Measurements from ENCODE around the gene SYCP3. TPM values are rescaled to one million over a fixed set of nuclear protein-coding genes. Genes with fewer than 3 reads are reported as not detected.

The SYCP3 gene
- total RNA-seq, 1 donor from 2014 or later, result not detected

DNA sequence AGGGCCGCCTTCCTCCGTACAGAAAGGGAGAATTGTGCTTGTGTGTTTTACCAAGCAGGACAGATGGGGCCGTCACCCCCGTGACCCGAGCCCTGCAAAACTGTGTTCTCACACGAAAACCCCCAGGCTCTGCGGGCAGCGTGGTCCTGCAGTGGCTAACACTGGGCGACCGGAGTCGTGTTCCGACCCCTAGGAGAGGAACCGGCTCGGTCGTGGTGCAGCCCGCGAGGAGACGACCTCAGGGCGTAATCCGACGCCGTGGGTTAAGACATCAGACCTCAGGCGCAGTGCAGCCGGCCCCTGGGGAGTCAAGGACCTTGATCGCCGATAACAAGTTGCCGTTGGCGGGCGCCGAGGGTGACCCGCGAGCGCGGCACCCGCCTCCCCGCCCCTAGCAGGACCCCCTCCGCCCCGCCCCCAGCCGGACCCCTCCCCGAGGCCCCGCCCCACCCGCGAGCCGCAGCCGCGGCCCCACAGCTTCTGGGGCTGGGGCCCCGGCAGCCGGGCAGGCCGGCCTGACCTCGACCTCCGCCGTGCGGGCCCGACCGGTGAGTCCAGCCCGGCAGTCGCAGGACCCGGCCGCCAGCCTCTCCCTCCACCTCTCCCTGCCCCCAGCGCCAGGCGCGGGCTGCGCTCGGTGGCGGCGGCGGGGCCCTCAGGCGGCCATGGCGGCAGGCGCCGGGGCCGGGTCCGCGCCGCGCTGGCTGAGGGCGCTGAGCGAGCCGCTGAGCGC lies 41.9 kb downstream of the SYCP3 start, which contains the start of gene CHPT1:
Gene CHPT1 (plus strand): TSS at position 444 of the 733 bp plus-strand sequence. CDS start 222 bp downstream, at position 666.
- no peaks in the 10 kb centered on the region for H3K27me3 ChIP-seq
- DNase-seq (ENCODE audit: low spot score in 2 of 2), result peak in 1 of 2 donors; percentile 86
- TF ChIP-seq, protein P1, sequence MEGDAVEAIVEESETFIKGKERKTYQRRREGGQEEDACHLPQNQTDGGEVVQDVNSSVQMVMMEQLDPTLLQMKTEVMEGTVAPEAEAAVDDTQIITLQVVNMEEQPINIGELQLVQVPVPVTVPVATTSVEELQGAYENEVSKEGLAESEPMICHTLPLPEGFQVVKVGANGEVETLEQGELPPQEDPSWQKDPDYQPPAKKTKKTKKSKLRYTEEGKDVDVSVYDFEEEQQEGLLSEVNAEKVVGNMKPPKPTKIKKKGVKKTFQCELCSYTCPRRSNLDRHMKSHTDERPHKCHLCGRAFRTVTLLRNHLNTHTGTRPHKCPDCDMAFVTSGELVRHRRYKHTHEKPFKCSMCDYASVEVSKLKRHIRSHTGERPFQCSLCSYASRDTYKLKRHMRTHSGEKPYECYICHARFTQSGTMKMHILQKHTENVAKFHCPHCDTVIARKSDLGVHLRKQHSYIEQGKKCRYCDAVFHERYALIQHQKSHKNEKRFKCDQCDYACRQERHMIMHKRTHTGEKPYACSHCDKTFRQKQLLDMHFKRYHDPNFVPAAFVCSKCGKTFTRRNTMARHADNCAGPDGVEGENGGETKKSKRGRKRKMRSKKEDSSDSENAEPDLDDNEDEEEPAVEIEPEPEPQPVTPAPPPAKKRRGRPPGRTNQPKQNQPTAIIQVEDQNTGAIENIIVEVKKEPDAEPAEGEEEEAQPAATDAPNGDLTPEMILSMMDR (IDR thresholded peaks at IDR 0.05), result no peak
- H3K9me3 ChIP-seq, result no peaks in the 10 kb centered on the region
- H3K27ac ChIP-seq, result peak within 1 kb of the TSS; percentile 77 to 98
- intact Hi-C loops (cut with DNase I), result loop anchor here (2.0 to 5.0 kb wide), 5 partner anchors 80 to 1430 kb away; partner anchors contain the start of genes ARL1, DEPDC4, DRAM1 and GNPTAB
- H3K36me3 ChIP-seq, result no peaks in the 10 kb centered on the region
- peaks cover 6 to 18% of the 10 kb centered on the region in 2 donors for H3K4me1 ChIP-seq
- H3K4me3 ChIP-seq, result peak within 1 kb of the TSS; percentile 92 to 99

DNA sequence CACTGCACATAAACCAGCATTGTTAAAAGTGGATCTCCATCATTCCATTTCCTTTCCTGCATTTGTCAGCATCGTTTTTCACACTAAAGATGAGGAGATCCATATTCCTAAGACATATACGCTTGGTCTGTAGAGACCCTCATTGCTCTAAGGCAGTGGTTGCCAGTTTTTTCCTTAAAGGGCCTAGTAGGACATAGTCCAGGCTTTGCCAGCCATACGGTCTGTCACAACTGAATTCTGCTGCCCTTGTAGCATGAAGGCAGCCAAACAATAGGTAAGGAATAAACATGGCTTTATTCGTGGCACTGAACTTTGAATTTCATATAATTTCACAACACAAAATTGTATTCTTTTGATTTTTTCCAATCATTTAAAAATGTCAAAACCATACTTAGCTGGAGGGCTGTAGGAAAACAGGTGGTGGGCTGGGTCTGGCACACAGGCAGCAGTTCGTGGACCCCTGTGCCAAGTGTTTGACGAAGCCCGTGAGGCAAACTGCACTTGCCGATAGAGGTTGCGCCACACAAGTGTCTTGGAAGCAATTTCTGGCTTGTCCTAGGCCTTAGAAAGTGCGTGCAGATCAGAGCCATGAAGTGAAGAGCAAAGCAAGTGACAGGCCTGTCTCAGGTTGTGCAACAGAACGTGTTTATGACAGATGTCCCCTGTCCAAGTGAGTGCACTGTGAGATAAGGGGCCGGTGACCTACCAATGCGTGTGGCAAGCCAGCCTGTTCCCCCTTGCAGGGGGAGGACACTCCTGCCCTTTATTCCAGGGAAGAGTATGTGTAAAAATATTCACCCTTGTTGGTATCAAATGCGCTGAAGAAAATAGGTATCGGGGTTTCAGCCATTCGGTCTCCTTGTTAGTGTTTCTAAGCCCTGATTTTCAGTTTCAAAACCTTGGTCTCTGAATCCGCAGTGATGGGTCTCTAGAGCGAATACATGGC lies 42.7 kb downstream of the SYCP3 start:
- intact Hi-C loops (cut with DNase I), result loop anchor here (2.0 to 5.0 kb wide), 5 partner anchors 79 to 1429 kb away; partner anchors contain the start of genes ARL1, DEPDC4, DRAM1 and GNPTAB
- peak in 1 of 2 donors; percentile 74 for DNase-seq (ENCODE audit: low spot score in 2 of 2)
- TF ChIP-seq, protein P1 (IDR thresholded peaks at IDR 0.05), result no peak
- no peaks in the 10 kb centered on the region for H3K9me3 ChIP-seq
- H3K4me1 ChIP-seq, result peaks cover 6 to 18% of the 10 kb centered on the region in 2 donors
- H3K27ac ChIP-seq, result peak overlapping the region; percentile 77 to 98
- no peaks in the 10 kb centered on the region for H3K36me3 ChIP-seq
- peak overlapping the region; percentile 92 to 99 for H3K4me3 ChIP-seq
- no peaks in the 10 kb centered on the region for H3K27me3 ChIP-seq

DNA sequence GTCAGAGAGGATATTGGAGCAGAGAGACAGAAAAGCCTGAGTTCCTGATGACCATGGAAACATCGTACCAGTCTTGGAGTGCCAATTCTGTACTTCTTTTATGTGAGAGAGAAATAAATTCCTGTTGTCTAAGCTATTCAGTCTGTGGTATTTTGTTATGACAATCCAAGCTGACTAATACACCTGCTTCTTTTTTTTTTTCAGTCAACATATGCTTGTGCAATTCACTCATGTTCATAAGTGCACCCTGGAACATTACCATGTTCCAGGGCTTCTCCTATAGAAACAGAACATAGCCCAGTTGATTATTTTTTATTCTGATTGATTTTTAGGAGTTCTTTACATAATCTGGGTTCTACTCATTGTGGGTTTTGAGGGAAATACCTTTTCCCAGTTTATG lies 43.6 kb downstream of the SYCP3 start:
- H3K9me3 ChIP-seq, result no peaks in the 10 kb centered on the region
- H3K27me3 ChIP-seq, result no peaks in the 10 kb centered on the region
- peak overlapping the region in 1 of 2 donors; percentile 99 for H3K4me3 ChIP-seq
- TF ChIP-seq, protein P1 (IDR thresholded peaks at IDR 0.05), result no peak
- H3K36me3 ChIP-seq, result no peaks in the 10 kb centered on the region
- DNase-seq (ENCODE audit: low spot score in 2 of 2), result no peak
- intact Hi-C loops (cut with DNase I), result loop anchor here (2.0 to 5.0 kb wide), 5 partner anchors 78 to 1428 kb away; partner anchors contain the start of genes ARL1, DEPDC4, DRAM1 and GNPTAB
- H3K27ac ChIP-seq, result peak overlapping the region in 1 of 2 donors; percentile 77
- H3K4me1 ChIP-seq, result peaks cover 6 to 16% of the 10 kb centered on the region in 2 donors

DNA sequence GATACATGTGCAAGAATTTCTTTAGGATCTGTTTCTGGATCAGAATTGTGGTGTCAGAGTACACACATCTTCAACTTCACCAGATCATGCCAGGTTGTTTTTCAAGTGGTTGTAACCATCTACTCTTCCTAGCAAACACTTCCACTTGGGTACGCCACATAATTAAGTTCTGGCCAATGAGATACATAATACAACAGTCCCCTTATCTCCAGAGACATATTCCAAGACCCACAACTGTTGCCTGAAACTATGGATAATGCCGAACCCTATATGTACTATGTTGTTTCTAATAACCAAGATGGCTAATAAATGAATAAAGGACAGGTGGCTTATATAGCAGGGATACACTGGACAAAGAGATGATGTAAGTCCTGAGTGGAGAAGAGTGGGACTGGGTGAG lies 44.3 kb downstream of the SYCP3 start:
- no peaks in the 10 kb centered on the region for H3K27me3 ChIP-seq
- no peak for DNase-seq (ENCODE audit: low spot score in 2 of 2)
- H3K36me3 ChIP-seq, result no peaks in the 10 kb centered on the region
- peak overlapping the region in 1 of 2 donors; percentile 19 for H3K27ac ChIP-seq
- no peaks in the 10 kb centered on the region for H3K9me3 ChIP-seq
- H3K4me1 ChIP-seq, result peaks cover 6 to 12% of the 10 kb centered on the region in 2 donors
- intact Hi-C loops (cut with DNase I), result loop anchor here (5.0 kb wide), 4 partner anchors 78 to 1428 kb away; partner anchors contain the start of genes ARL1, DEPDC4, DRAM1 and SCYL2
- TF ChIP-seq, protein P1 (IDR thresholded peaks at IDR 0.05), result no peak
- H3K4me3 ChIP-seq, result no peak overlapping the region

DNA sequence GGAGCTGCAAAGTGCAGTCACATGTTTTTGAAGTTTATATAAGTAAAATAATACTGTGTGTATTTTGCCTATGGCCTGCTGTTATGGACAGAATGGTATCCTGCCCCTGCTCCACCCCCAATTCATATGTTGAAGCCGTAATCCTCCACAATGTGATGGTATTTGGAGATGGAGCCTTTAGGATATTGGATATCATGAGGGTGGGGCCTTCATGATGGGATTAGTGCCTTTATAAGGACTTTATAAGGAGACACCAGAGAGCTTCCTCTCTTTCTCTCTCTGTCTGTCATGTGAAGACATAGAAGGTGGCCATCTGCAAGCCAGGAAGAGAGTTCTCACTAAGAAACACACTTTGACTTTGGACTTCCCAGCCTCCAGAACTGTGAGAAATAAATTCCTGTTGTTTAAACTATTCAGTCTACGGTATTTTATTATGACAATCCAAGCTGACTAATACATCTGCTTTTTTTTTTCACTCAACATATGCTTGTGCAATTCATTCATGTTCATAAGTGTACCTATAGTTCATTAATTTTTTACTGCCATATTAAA lies 44.9 kb downstream of the SYCP3 start:
- TF ChIP-seq, protein P1 (IDR thresholded peaks at IDR 0.05), result no peak
- Histone ChIP-seq H3K27me3 (no peaks in the 10 kb centered on the region), H3K4me1 (peaks cover 6 to 7% of the 10 kb centered on the region in 2 donors), H3K4me3 (no peak overlapping the region), H3K27ac (no peak overlapping the region), H3K36me3 (no peaks in the 10 kb centered on the region), H3K9me3 (no peaks in the 10 kb centered on the region)
- DNase-seq (ENCODE audit: low spot score in 2 of 2), result no peak
- intact Hi-C loops (cut with DNase I), result no loop called here

Data from ascending aorta (tissue), 2 donors.